H1 (cell line): ENCODE measurements around the gene SWI5. TPM values are rescaled to one million over a fixed set of nuclear protein-coding genes. Genes with fewer than 3 reads are reported as not detected.

Experiments
- CTCF ChIA-PET: fragments of 300-600 bp; sonication (Branson Sonifier 250); formaldehyde crosslinking; loops from one replicate; lab custom pipeline; 2021; ENCODE audit not compliant: partially characterized antibody; lab: Charles Lee
- POLR2A ChIA-PET: fragments of 300-600 bp; sonication (Branson Sonifier 250); formaldehyde crosslinking; loops from one replicate; lab custom pipeline; 2021; ENCODE audit warnings: inconsistent platforms; ENCODE audit not compliant: partially characterized antibody; lab: Charles Lee
- DNase-seq, 2 experiments: peaks; one replicate each; pipeline versions ENCODE4 v3.0.0 to v3.0.0-alpha.2; 2010 to 2022; ENCODE audit warnings: low spot score in 2 of 2, low read depth in 1 of 2, mixed read lengths in 1 of 2
- FAIRE-seq: peaks from 2 replicates; lab custom pipeline; 2011; peaks lifted over from hg19 to GRCh38; lab: Jason Lieb, UNC
- H2AFZ ChIP-seq: 2 replicates; pipeline ENCODE4 v1.8.1; 2012; ENCODE audit warnings: low read length, inconsistent platforms
- H2AK5ac ChIP-seq: 2 replicates; pipeline ENCODE4 v1.6.1; 2013; ENCODE audit warnings: low read depth, low read length
- H2BK120ac ChIP-seq: replicated peaks from 2 replicates; pipeline ENCODE3; 2013; ENCODE audit warnings: low read depth, low read length, inconsistent platforms
- H2BK12ac ChIP-seq: 2 replicates; pipeline ENCODE4 v1.6.1; 2013; ENCODE audit warnings: low read depth, low read length
- H2BK15ac ChIP-seq: 2 replicates; pipeline ENCODE4 v1.6.1; 2013; ENCODE audit warnings: low read length
- H2BK20ac ChIP-seq: 2 replicates; pipeline ENCODE4 v1.6.1; 2013; ENCODE audit warnings: low read length
- H2BK5ac ChIP-seq: 2 replicates; pipeline ENCODE4 v1.6.1; 2013; ENCODE audit warnings: low read depth, low read length
- H3K14ac ChIP-seq: 2 replicates; pipeline ENCODE4 v1.6.1; 2013; ENCODE audit warnings: inconsistent platforms; ENCODE audit not compliant: insufficient read length
- H3K18ac ChIP-seq: 2 replicates; pipeline ENCODE4 v1.6.1; 2013; ENCODE audit warnings: low read length; ENCODE audit errors: extremely low read depth
- H3K23ac ChIP-seq: 2 replicates; pipeline ENCODE4 v1.6.1; 2013; ENCODE audit warnings: inconsistent platforms; ENCODE audit not compliant: insufficient read length
- H3K23me2 ChIP-seq: 2 replicates; pipeline ENCODE4 v1.6.1; 2013; ENCODE audit warnings: low read depth, low read length
- H3K27ac ChIP-seq: 2 replicates; pipeline ENCODE4 v1.6.1; 2011; ENCODE audit warnings: low read depth, low read length, inconsistent platforms
- H3K27me3 ChIP-seq, 4 experiments: replicated peaks in 1 of 4; 1 replicate in 1 of 4; 2 replicates in 3 of 4; pipeline versions ENCODE4 v1.6.1 to v1.8.1; 2011 to 2013; ENCODE audit warnings: low read length in 3 of 4, mild to moderate bottlenecking in 3 of 4, inconsistent platforms in 2 of 4, mixed read lengths in 2 of 4, moderate library complexity in 1 of 4; ENCODE audit not compliant: control insufficient read depth in 3 of 4, insufficient read depth in 3 of 4; ENCODE audit errors: extremely low read depth in 1 of 4
- H3K36me3 ChIP-seq, 4 experiments: 2 replicates each; pipeline versions ENCODE4 v1.6.1 to v1.8.1; 2011 to 2013; ENCODE audit warnings: mild to moderate bottlenecking in 4 of 4, low read length in 3 of 4, moderate library complexity in 2 of 4, control low read depth in 1 of 4, inconsistent platforms in 1 of 4; ENCODE audit not compliant: insufficient read depth in 4 of 4, control insufficient read depth in 2 of 4
- H3K4ac ChIP-seq: replicated peaks from 2 replicates; pipeline ENCODE3; 2013; ENCODE audit warnings: low read length, low read depth, mixed read lengths, inconsistent platforms; ENCODE audit not compliant: insufficient read length
- H3K4me1 ChIP-seq, 4 experiments: replicated peaks in 1 of 4; 1 replicate in 1 of 4; 2 replicates in 3 of 4; pipeline versions ENCODE4 v1.6.1 to v1.8.1; 2011 to 2013; ENCODE audit warnings: low read length in 3 of 4, inconsistent platforms in 2 of 4, mixed read lengths in 1 of 4; ENCODE audit not compliant: insufficient read depth in 4 of 4, control insufficient read depth in 3 of 4
- H3K4me2 ChIP-seq, 2 experiments: 2 replicates each; pipeline versions ENCODE4 v1.6.1 to v1.8.1; 2011 to 2013; ENCODE audit warnings: low read depth in 2 of 2, low read length in 2 of 2, control low read depth in 1 of 2, inconsistent platforms in 1 of 2, mild to moderate bottlenecking in 1 of 2; ENCODE audit not compliant: insufficient read depth in 1 of 2
- H3K4me3 ChIP-seq, 4 experiments: fragments of 200-600, 300-600 bp in 1 of 4; sonication (generic), shearing (Covaris generic), sonication (Bioruptor Twin) in 1 of 4; 2 replicates each; pipeline versions ENCODE4 v1.5.1 to v1.8.1; 2011 to 2016; ENCODE audit warnings: low read length in 4 of 4, low read depth in 3 of 4, control low read depth in 2 of 4, inconsistent platforms in 2 of 4, mild to moderate bottlenecking in 2 of 4, mixed read lengths in 1 of 4, moderate library complexity in 1 of 4; ENCODE audit not compliant: insufficient read depth in 2 of 4; ENCODE audit errors: extremely low read depth in 1 of 4
- H3K56ac ChIP-seq: replicated peaks from 2 replicates; pipeline ENCODE3; 2013; ENCODE audit warnings: low read depth, mild to moderate bottlenecking, mixed read lengths, low read length, inconsistent platforms; ENCODE audit not compliant: insufficient read length
- H3K79me1 ChIP-seq: 2 replicates; pipeline ENCODE4 v1.6.1; 2013; ENCODE audit warnings: low read depth, low read length, control low read depth
- H3K79me2 ChIP-seq, 2 experiments: 2 replicates each; pipeline versions ENCODE4 v1.6.1 to v1.8.1; 2012 to 2013; ENCODE audit warnings: low read length in 2 of 2, mild to moderate bottlenecking in 2 of 2, inconsistent platforms in 1 of 2; ENCODE audit not compliant: insufficient read depth in 2 of 2, control insufficient read depth in 1 of 2
- H3K9ac ChIP-seq, 4 experiments: replicated peaks in 1 of 4; 1 replicate in 1 of 4; 2 replicates in 3 of 4; pipeline versions ENCODE4 v1.6.1 to v1.8.1; 2011 to 2013; ENCODE audit warnings: low read depth in 3 of 4, low read length in 3 of 4, control low read depth in 2 of 4, mild to moderate bottlenecking in 2 of 4, moderate library complexity in 2 of 4, inconsistent platforms in 1 of 4; ENCODE audit errors: extremely low read depth in 1 of 4
- H3K9me3 ChIP-seq, 2 experiments: 2 replicates each; pipeline versions ENCODE4 v1.6.1 to v1.8.1; 2012 to 2013; ENCODE audit warnings: mild to moderate bottlenecking in 2 of 2, moderate library complexity in 2 of 2, control low read depth in 1 of 2, inconsistent platforms in 1 of 2, low read depth in 1 of 2, low read length in 1 of 2, mixed read lengths in 1 of 2; ENCODE audit not compliant: insufficient read depth in 2 of 2
- H4K20me1 ChIP-seq, 2 experiments: replicated peaks in 1 of 2; 2 replicates each; pipeline versions ENCODE3 to v1.8.1; 2011 to 2013; ENCODE audit warnings: inconsistent platforms in 2 of 2, low read length in 2 of 2, mild to moderate bottlenecking in 1 of 2; ENCODE audit not compliant: insufficient read depth in 2 of 2, control insufficient read depth in 1 of 2
- H4K5ac ChIP-seq: 2 replicates; pipeline ENCODE4 v1.6.1; 2013; ENCODE audit warnings: low read length, low read depth, mixed read lengths, inconsistent platforms; ENCODE audit not compliant: insufficient read length
- H4K8ac ChIP-seq: 2 replicates; pipeline ENCODE4 v1.8.0; 2013; ENCODE audit warnings: mild to moderate bottlenecking, moderate library complexity, low read length, inconsistent platforms; ENCODE audit not compliant: insufficient read depth; ENCODE audit errors: extremely low read depth
- H4K91ac ChIP-seq: replicated peaks from 2 replicates; pipeline ENCODE3; 2013; ENCODE audit warnings: low read length, mixed read lengths, inconsistent platforms; ENCODE audit not compliant: insufficient read length
- CTCF ChIP-seq, 3 experiments: IDR thresholded peaks; 1 replicate in 2 of 3; 2 replicates in 1 of 3; pipeline versions ENCODE4 v1.5.1 to v1.6.1; 2011; ENCODE audit warnings: low read length in 3 of 3, mild to moderate bottlenecking in 3 of 3, inconsistent platforms in 2 of 3, low read depth in 1 of 3, moderate library complexity in 1 of 3; ENCODE audit not compliant: insufficient read depth in 1 of 3; ENCODE audit errors: control extremely low read depth in 1 of 3
- E2F6 ChIP-seq: IDR thresholded peaks from 2 replicates; pipeline ENCODE4 v1.6.1; 2012; ENCODE audit warnings: inconsistent platforms
- KDM4A ChIP-seq: IDR thresholded peaks from one replicate; pipeline ENCODE4 v1.7.1; 2012; ENCODE audit warnings: low read depth, mild to moderate bottlenecking, moderate library complexity, low read length, inconsistent platforms; ENCODE audit not compliant: severe bottlenecking
- RAD21 ChIP-seq, 2 experiments: IDR thresholded peaks in 1 of 2; conservative IDR thresholded peaks in 1 of 2; 2 replicates each; pipeline ENCODE4 v1.6.1; 2011; ENCODE audit warnings: low read depth in 2 of 2, low read length in 2 of 2, improper control_type of control experiment in 1 of 2, inconsistent platforms in 1 of 2, mild to moderate bottlenecking in 1 of 2, moderate library complexity in 1 of 2
- RFX5 ChIP-seq: IDR thresholded peaks from 2 replicates; pipeline ENCODE4 v1.6.1; 2011; ENCODE audit warnings: low read depth, low read length, improper control_type of control experiment, borderline replicate concordance
- SUZ12 ChIP-seq: fragments of 200-600 bp; sonication (generic); IDR thresholded peaks from 2 replicates; pipeline ENCODE4 v1.6.1; 2012; ENCODE audit warnings: mild to moderate bottlenecking, inconsistent platforms, low read length, moderate library complexity, mixed read lengths
- YY1 ChIP-seq: IDR thresholded peaks from 2 replicates; pipeline ENCODE4 v1.6.1; 2011; ENCODE audit warnings: low read depth, mild to moderate bottlenecking, low read length
- WGBS, 2 experiments: shearing (Covaris generic) in 1 of 2; methylation state at CpG; one replicate each; pipeline versions ENCODE4 v1.1.6 to v1.1.7; 2013 to 2015; ENCODE audit warnings: low lambda C conversion rate in 2 of 2, mixed read lengths in 2 of 2, inconsistent platforms in 1 of 2, low coverage in 1 of 2, missing lambda C conversion rate in 1 of 2; ENCODE audit not compliant: insufficient replicate concordance in 2 of 2, insufficient coverage in 1 of 2, insufficient read length in 1 of 2; ENCODE audit errors: extremely low coverage in 1 of 2, missing lambda C conversion rate in 1 of 2; 5-methylcytosine and 5-hydroxymethylcytosine counted together
- polyA plus RNA-seq, 7 experiments: library from polyadenylated mRNA; depleted of rRNA in 3 of 7; stranded (reverse) in 5 of 7; unstranded in 2 of 7; fragments of >200 nt in 5 of 7; fragments of 200-250 nt in 2 of 7; gene quantifications; 1 replicate in 5 of 7; 2 replicates in 1 of 7; 4 replicates in 1 of 7; pipeline versions ENCODE4 v1.2.1 to v1.2.3, GENCODE V29; 2011 to 2013; ENCODE audit warnings: missing spikeins in 2 of 7, mixed read lengths in 2 of 7
- total RNA-seq: library from RNA; stranded (reverse); fragmentation: NEBNext Ultra II Directional; extraction: Animal tissue kit (Norgen Biotek cat#: 25700); gene quantifications from 2 replicates; pipeline ENCODE4 v1.2.1, GENCODE V29; 2021

Gene SWI5
- total and polyA plus RNA-seq, 2 of the 8 experiments (the other 6 are each of a cell fraction or from before 2014, with no cell fraction given), result 29.0 to 59.5 TPM

GRCh38 chr9:128276574-128277270, 646 bp downstream of the SWI5 start:
- no peak overlapping the region for H2AK5ac ChIP-seq
- peak overlapping the region in 3 of 4 experiments; percentile 69 to 75 (median 74); a peak in 6 of 7 replicates for H3K9ac ChIP-seq
- peak overlapping the region; percentile 75 for H2BK5ac ChIP-seq
- no peaks in the 10 kb centered on the region for H3K27me3 ChIP-seq
- POLR2A ChIA-PET, result interaction anchor here (0.8 to 1.9 kb wide), 11 partner anchors 9 to 143 kb away, joined by 3 to 9 read pairs (median 4); partner anchors contain the start of genes BBLN, CERCAM and URM1
- peaks cover 0 to 8% of the 10 kb centered on the region in 2 experiments; a peak in 1 of 4 replicates for H3K79me2 ChIP-seq
- no peak overlapping the region for H3K23ac ChIP-seq
- H2BK15ac ChIP-seq, result no peak overlapping the region
- DNase-seq (no peak), FAIRE-seq (no peak)
- H3K4me1 ChIP-seq, result peaks cover 0 to 4% (median 3%) of the 10 kb centered on the region in 4 experiments; a peak in 5 of 7 replicates
- H3K27ac ChIP-seq, result peak overlapping the region; percentile 37; the same call in 1 of the 2 replicates
- no peak overlapping the region for H2BK20ac ChIP-seq
- H3K4me2 ChIP-seq, result peak overlapping the region; percentile 90 to 94
- H4K8ac ChIP-seq, result peak overlapping the region; percentile 75; the same call in 1 of the 2 replicates
- peaks cover 0 to 13% (median 3%) of the 10 kb centered on the region in 4 experiments; a peak in 4 of 8 replicates for H3K36me3 ChIP-seq
- H3K56ac ChIP-seq, result peak overlapping the region; percentile 63
- H4K5ac ChIP-seq, result peak overlapping the region; percentile 3
- H2AFZ ChIP-seq, result peak overlapping the region; percentile 80
- 10% methylated on average over 23 of the region's 23 CpGs; no CpG with 5 or more reads in 1 of the 2 experiments for WGBS, 2 experiments
- peaks cover 0 to 2% of the 10 kb centered on the region in 2 experiments for H4K20me1 ChIP-seq
- H2BK120ac ChIP-seq, result no peak overlapping the region
- H3K4ac ChIP-seq, result peak overlapping the region; percentile 47
- H4K91ac ChIP-seq, result peak overlapping the region; percentile 49
- CTCF ChIA-PET, result interaction anchor here (0.7 to 2.0 kb wide), 2 partner anchors 19 to 21 kb away, joined by 3 to 7 read pairs; no protein-coding TSS in a partner anchor
- H2BK12ac ChIP-seq, result peak overlapping the region; percentile 68
- peak overlapping the region; percentile 77 to 92 (median 87) for H3K4me3 ChIP-seq
- no peak overlapping the region for H3K14ac ChIP-seq
- peaks cover 11% of the 10 kb centered on the region for H3K23me2 ChIP-seq
- H3K9me3 ChIP-seq, result no peaks in the 10 kb centered on the region
- peak overlapping the region; percentile 38; the same call in 1 of the 2 replicates for H3K18ac ChIP-seq
- no peaks in the 10 kb centered on the region for H3K79me1 ChIP-seq
- TF ChIP-seq CTCF (IDR thresholded peaks at IDR 0.05; ENCODE audit: control extremely low read depth in 1 of 3, insufficient read depth in 1 of 3, low read depth in 1 of 3, low read length in 3 of 3), result no peak
- TF ChIP-seq YY1, result no peak
- TF ChIP-seq SUZ12, result no peak
- TF ChIP-seq E2F6, result no peak
- no peak for TF ChIP-seq RFX5
- peak; percentile 38 for TF ChIP-seq KDM4A
- TF ChIP-seq RAD21 (IDR thresholded peaks at IDR 0.05 in 1 of 2, conservative IDR thresholded peaks at IDR 0.05 in 1 of 2; ENCODE audit: low read depth in 2 of 2, low read length in 2 of 2), result no peak
